Endothelial cell (in vitro differentiated cells): ENCODE measurements around the gene DPEP2NB. TPM values are rescaled to one million over a fixed set of nuclear protein-coding genes. Genes with fewer than 3 reads are reported as not detected.

Experiments
- DNase-seq: peaks from one replicate; pipeline ENCODE4 v3.0.0; 2021; ENCODE audit warnings: low spot score
- H3K27ac Mint-ChIP-seq: one replicate; pipeline ENCODE4 v1.8.0; 2021; ENCODE audit warnings: mixed read lengths, inconsistent platforms; ENCODE audit not compliant: unreplicated experiment
- H3K27me3 Mint-ChIP-seq: one replicate; pipeline ENCODE4 v1.8.0; 2021; ENCODE audit warnings: mild to moderate bottlenecking, moderate library complexity, mixed read lengths, inconsistent platforms; ENCODE audit not compliant: unreplicated experiment
- H3K36me3 Mint-ChIP-seq: one replicate; pipeline ENCODE4 v1.8.0; 2021; ENCODE audit warnings: mild to moderate bottlenecking, low read depth, mixed read lengths, inconsistent platforms; ENCODE audit not compliant: unreplicated experiment
- H3K4me1 Mint-ChIP-seq: one replicate; pipeline ENCODE4 v1.8.0; 2021; ENCODE audit warnings: mild to moderate bottlenecking, mixed read lengths, inconsistent platforms; ENCODE audit not compliant: unreplicated experiment
- H3K4me3 Mint-ChIP-seq: one replicate; pipeline ENCODE4 v1.8.0; 2021; ENCODE audit warnings: mild to moderate bottlenecking, mixed read lengths, inconsistent platforms; ENCODE audit not compliant: unreplicated experiment
- H3K9me3 Mint-ChIP-seq: one replicate; pipeline ENCODE4 v1.8.0; 2021; ENCODE audit warnings: mixed read lengths, inconsistent platforms; ENCODE audit not compliant: unreplicated experiment
- CTCF ChIP-seq: fragments of 200-600 bp; sonication (generic); IDR thresholded peaks from one replicate; pipeline ENCODE4 v1.5.0; 2021; ENCODE audit warnings: antibody characterized with exemption; ENCODE audit not compliant: unreplicated experiment
- total RNA-seq: library from RNA; stranded (reverse); fragmentation: NEBNext Ultra II Directional; extraction: Animal tissue kit (Norgen Biotek cat#: 25700); gene quantifications from one replicate; pipeline ENCODE4 v1.2.1, GENCODE V29; 2021; ENCODE audit not compliant: unreplicated experiment

The DPEP2NB gene
- total RNA-seq, 1 donor from 2014 or later, result not detected

DNA sequence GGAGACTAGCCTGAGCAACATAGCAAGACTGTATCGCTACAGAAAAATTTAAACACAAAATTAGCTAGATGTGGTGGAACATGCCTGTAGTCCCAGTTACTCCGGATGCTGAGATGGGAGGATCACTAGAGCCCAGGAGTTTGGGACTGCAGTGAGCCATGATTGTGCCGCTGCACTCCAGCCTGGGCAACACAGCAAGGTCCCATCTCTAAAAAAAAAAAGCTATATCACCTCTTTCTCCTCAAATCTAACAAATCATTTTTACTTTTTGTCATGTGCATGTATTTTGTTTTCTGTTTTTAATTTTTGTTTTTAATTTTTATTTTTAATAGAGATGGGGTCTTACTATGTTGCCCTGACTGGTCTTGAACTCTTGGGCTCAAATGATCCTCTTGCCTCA, 13.3 kb upstream of the DPEP2NB start:
- Mint-ChIP-seq H3K27ac (no peak overlapping the region), H3K4me3 (no peak overlapping the region)
- no peak for TF ChIP-seq CTCF

DNA sequence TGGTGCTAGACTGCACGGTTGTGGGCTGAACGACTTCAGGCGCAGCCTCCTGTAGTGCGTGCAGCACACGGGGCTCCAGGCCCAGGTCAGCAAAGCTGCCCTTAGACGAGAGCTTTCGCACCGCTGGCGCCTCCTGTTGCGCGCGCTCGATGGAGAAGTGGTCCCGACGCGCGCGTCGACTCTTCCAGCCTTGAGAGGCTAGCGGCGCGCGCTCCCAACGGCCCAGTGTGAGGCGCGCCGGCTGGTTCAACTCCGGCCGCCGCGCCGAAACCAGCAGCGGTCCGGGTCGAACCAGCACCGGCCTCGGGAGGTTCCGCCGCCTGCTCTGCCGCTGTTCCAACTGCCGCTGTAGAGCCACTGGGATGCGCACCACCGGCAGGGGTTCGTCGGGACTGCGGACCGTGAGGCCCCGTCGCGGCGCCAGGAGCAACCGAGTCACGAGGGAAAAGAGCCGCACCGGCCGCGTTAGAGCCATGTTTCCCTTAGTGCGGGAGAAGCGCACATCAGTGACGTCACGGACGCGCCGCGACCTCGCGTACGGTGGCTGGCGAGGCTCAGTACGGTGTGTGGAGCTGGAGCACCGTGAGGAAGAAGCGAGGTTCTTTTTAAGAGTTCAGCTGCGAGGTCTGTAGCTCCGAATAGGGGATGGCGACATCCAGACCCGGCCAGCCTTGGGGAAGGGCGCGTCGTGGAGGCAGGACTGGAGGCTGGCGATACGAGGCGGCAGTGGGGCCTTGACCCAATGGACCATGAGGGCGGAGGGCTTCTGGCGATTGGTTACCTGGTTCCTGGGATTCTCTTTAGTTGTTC, 7.2 kb upstream of the DPEP2NB start, which contains the start of the genes DDX28 and DUS2:
TSS of gene DDX28 (minus strand) at position 505 of the 810 bp plus-strand sequence. CDS start at position 475, 30 bp downstream.
TSS of gene DUS2 (plus strand) at position 557 of the 810 bp plus-strand sequence. CDS start 14,740 bp downstream, outside the sequence.
- peak; percentile 90 for DNase-seq
- Mint-ChIP-seq H3K27me3 (peaks cover 1% of the 10 kb centered on the region), H3K9me3 (no peaks in the 10 kb centered on the region), H3K4me1 (peaks cover 14% of the 10 kb centered on the region), H3K36me3 (peaks cover 6% of the 10 kb centered on the region), H3K27ac (peak within 1 kb of the TSS; percentile 98), H3K4me3 (peak within 1 kb of the TSS; percentile 100)
- TF ChIP-seq CTCF, result no peak

More for the DNA sequence above, 13.3 kb upstream of the DPEP2NB start:
- H3K9me3 Mint-ChIP-seq, result no peaks in the 10 kb centered on the region
- no peaks in the 10 kb centered on the region for H3K4me1 Mint-ChIP-seq
- peaks cover 11% of the 10 kb centered on the region for H3K36me3 Mint-ChIP-seq
- no peak for DNase-seq
- H3K27me3 Mint-ChIP-seq, result no peaks in the 10 kb centered on the region

DNA sequence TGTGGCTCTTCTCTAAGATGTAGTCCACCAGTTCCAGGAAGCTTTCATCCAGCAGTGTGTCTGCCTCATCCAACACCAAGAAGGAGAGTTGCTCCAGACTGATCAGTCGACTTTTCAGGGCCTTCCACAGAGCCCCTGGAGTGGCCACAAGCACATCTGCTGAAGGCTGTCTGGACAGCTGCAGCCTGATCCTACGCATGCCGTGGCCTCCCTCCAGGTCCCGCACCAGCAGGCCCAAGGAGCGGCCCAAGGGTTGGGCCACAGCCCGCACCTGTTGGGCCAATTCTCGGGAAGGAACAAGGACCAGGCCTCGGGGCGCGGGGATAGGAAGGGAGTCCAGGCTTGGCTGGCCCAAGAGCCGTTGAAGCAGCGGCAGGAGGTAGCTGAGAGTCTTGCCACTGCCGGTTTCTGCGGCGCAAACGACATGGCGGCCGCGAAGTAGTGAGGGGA, 6.6 kb upstream of the DPEP2NB start:
- TF ChIP-seq CTCF, result no peak
- peak; percentile 17 for DNase-seq
- peaks cover 1% of the 10 kb centered on the region for H3K27me3 Mint-ChIP-seq
- no peaks in the 10 kb centered on the region for H3K36me3 Mint-ChIP-seq
- peak overlapping the region; percentile 57 for H3K27ac Mint-ChIP-seq
- peak overlapping the region; percentile 100 for H3K4me3 Mint-ChIP-seq
- H3K9me3 Mint-ChIP-seq, result no peaks in the 10 kb centered on the region
- H3K4me1 Mint-ChIP-seq, result peaks cover 14% of the 10 kb centered on the region

GRCh38 chr16:68021490-68021889, 5.8 kb upstream of the DPEP2NB start:
- no peaks in the 10 kb centered on the region for H3K9me3 Mint-ChIP-seq
- DNase-seq, result no peak
- peaks cover 1% of the 10 kb centered on the region for H3K27me3 Mint-ChIP-seq
- H3K4me1 Mint-ChIP-seq, result peaks cover 14% of the 10 kb centered on the region
- H3K27ac Mint-ChIP-seq, result no peak overlapping the region
- H3K36me3 Mint-ChIP-seq, result no peaks in the 10 kb centered on the region
- peak overlapping the region; percentile 100 for H3K4me3 Mint-ChIP-seq
- TF ChIP-seq CTCF, result no peak

DNA sequence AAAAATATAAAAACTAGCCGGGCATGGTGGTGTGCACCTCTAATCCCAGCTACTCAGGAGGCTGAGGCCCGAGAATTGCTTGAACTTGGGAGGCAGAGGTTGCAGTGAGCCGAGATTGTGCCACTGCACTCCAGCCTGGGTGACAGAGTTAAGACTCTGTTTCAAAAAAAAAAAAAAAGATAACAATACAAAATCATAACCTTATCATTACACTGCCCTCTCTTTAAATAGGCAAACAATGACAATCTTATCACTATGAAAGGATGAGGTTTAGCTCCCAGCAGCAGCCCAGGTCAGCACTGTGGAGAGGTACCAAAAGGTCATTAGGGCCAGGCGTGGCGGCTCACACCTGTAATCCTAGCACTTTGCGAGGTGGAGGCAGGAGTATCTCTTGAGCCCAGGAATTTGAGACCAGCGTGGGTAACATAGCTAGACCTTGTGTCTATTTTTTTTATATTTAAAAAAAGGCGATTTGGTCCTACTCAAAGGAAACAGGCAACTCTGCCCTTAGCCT, 3.5 kb upstream of the DPEP2NB start:
- no peaks in the 10 kb centered on the region for H3K36me3 Mint-ChIP-seq
- H3K4me3 Mint-ChIP-seq, result no peak overlapping the region
- TF ChIP-seq CTCF, result no peak
- no peak for DNase-seq
- H3K4me1 Mint-ChIP-seq, result peaks cover 14% of the 10 kb centered on the region
- peaks cover 4% of the 10 kb centered on the region for H3K27me3 Mint-ChIP-seq
- H3K9me3 Mint-ChIP-seq, result no peaks in the 10 kb centered on the region
- no peak overlapping the region for H3K27ac Mint-ChIP-seq
